ENCODE data around the gene TBC1D22A.
"Not testable (repeated sequence)": the region's sequence is repeated elsewhere in the genome, so short reads cannot be mapped to it uniquely, and the experiment has no call there.

DNA sequence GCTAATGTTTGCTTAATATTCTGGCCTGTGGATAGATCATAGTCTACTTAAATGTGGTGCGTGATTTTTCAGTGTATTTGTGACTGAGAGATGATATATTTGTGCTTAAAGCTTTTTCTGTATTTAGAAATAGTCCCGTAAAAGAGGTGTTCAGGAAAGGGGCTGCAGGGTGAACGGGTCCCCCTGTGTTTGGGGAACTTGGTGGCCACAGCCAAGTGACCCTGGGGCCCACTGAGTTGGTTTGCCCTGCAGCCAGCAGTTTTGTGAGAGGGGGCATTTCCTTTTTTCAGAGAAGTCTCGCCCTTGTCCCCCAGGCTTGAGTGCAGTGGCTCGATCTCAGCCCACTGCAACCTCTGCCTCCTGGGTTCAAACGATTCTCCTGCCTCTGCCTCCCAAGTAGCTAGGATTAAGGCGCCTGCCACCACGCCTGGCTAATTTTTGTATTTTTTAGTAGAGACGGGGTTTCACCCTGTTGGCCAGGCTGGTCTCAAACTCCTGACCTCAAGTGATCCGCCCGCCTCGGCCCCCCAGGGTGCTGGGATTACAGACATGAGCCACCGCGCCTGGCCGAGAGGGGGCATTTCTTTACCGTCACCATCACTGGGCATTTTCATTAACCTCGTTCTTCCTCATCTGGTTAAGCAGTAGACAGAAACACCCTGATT, 287.4 kb downstream of the TBC1D22A start:
- not testable (repeated sequence) for TF ChIP-seq POLR2A, EP300 (IDR thresholded peaks at IDR 0.05)
- TF ChIP-seq, protein P1, sequence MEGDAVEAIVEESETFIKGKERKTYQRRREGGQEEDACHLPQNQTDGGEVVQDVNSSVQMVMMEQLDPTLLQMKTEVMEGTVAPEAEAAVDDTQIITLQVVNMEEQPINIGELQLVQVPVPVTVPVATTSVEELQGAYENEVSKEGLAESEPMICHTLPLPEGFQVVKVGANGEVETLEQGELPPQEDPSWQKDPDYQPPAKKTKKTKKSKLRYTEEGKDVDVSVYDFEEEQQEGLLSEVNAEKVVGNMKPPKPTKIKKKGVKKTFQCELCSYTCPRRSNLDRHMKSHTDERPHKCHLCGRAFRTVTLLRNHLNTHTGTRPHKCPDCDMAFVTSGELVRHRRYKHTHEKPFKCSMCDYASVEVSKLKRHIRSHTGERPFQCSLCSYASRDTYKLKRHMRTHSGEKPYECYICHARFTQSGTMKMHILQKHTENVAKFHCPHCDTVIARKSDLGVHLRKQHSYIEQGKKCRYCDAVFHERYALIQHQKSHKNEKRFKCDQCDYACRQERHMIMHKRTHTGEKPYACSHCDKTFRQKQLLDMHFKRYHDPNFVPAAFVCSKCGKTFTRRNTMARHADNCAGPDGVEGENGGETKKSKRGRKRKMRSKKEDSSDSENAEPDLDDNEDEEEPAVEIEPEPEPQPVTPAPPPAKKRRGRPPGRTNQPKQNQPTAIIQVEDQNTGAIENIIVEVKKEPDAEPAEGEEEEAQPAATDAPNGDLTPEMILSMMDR (IDR thresholded peaks at IDR 0.05) = not testable (repeated sequence)

Data from upper lobe of left lung (tissue), 4 donors.